ENCODE data around the gene PCDHGB3. TPM values are rescaled to one million over a fixed set of nuclear protein-coding genes. Genes with fewer than 3 reads are reported as not detected.
A peak's percentile ranks its signal among the peaks of the same experiment; 100 is the strongest.
"Not testable (repeated sequence)": the region's sequence is repeated elsewhere in the genome, so short reads cannot be mapped to it uniquely, and the experiment has no call there.

PCDHGB3 gene
- total RNA-seq, 1 donor from 2014 or later = 3.8 TPM

DNA sequence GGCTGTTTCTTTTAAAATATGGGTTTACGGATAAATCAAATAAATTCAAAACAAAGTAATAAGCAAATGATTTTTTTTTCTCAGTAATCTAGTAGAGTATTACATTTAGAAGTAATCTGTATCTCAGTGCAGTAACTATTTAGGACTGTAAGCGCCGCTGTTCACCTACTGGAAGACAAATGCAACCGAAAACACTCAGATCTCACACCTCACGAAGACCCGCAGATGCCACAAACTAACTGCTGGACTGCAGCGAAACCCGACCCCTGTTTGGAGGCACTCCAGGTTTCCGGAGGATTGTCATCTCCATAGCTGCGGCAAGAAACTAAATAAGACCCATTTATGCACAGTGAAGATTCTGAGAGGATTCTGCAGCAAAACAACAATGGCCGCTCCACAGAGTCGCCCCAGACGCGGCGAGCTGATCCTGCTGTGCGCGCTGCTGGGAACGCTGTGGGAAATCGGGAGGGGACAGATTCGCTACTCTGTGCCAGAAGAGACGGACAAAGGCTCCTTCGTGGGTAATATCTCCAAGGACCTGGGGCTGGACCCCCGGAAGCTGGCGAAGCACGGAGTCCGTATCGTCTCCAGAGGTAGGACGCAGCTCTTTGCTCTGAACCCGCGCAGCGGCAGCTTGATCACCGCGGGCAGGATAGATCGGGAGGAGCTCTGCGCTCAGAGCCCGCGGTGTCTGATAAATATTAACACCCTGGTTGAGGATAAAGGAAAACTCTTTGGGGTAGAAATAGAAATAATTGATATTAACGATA, 22.6 kb downstream of the PCDHGB3 start, which contains the start of gene PCDHGA8:
Gene PCDHGA8 (plus strand): TSS at position 205 of the 770 bp plus-strand sequence. CDS start 181 bp downstream, at position 386.
- no peak for DNase-seq (ENCODE audit: low read depth in 2 of 2)

DNA sequence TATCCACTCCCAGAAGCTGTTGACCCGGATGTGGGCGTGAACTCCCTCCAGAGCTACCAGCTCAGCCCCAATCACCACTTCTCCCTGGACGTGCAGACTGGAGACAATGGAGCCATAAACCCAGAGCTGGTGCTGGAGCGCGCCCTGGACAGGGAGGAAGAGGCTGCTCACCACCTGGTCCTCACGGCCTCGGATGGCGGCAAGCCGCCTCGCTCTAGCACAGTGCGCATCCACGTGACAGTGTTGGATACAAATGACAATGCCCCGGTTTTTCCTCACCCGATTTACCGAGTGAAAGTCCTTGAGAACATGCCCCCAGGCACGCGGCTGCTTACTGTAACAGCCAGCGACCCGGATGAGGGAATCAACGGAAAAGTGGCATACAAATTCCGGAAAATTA, 23.2 kb downstream of the PCDHGB3 start:
- DNase-seq (ENCODE audit: low read depth in 2 of 2) = no peak

- not testable (repeated sequence) for DNase-seq (ENCODE audit: low read depth in 2 of 2)
Observed at GRCh38 chr5:141394401-141395187, 24.6 kb downstream of the PCDHGB3 start.

DNA sequence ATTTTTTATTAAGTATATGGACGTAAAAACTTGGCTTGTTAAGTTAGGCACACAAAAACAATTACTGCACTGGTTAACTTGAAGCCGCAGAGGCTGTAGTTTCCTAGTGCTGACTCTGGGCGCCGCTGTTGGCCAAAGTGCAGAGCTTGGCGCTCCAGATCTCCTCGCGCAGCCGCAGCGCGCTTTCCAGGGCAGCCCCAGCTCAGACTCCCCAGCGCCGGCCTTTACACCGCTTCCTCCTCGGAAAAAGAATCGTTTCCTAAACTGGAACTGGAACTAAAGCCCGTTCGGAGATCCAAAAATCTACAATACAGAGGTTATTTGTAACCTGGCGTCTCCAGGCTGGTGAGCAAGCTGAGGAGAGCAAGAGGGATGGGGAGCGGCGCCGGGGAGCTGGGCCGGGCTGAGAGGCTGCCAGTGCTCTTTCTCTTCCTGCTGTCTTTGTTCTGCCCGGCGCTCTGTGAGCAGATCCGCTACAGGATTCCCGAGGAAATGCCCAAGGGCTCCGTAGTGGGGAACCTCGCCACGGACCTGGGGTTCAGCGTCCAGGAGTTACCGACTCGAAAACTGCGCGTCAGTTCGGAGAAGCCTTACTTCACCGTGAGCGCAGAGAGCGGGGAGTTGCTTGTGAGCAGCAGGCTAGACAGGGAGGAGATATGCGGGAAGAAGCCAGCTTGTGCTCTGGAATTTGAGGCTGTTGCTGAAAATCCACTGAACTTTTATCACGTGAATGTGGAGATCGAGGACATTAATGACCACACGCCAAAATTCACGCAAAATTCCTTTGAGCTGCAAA, 27.9 kb downstream of the PCDHGB3 start, which contains the start of gene PCDHGB5:
Gene PCDHGB5 (plus strand): TSS at position 192 of the 796 bp plus-strand sequence. CDS start 181 bp downstream, at position 373.
- peak; percentile 56 to 73 for DNase-seq (ENCODE audit: low read depth in 2 of 2)

- no peak for DNase-seq (ENCODE audit: low read depth in 2 of 2)
Observed at GRCh38 chr5:141398608-141399007, 28.6 kb downstream of the PCDHGB3 start.

DNA sequence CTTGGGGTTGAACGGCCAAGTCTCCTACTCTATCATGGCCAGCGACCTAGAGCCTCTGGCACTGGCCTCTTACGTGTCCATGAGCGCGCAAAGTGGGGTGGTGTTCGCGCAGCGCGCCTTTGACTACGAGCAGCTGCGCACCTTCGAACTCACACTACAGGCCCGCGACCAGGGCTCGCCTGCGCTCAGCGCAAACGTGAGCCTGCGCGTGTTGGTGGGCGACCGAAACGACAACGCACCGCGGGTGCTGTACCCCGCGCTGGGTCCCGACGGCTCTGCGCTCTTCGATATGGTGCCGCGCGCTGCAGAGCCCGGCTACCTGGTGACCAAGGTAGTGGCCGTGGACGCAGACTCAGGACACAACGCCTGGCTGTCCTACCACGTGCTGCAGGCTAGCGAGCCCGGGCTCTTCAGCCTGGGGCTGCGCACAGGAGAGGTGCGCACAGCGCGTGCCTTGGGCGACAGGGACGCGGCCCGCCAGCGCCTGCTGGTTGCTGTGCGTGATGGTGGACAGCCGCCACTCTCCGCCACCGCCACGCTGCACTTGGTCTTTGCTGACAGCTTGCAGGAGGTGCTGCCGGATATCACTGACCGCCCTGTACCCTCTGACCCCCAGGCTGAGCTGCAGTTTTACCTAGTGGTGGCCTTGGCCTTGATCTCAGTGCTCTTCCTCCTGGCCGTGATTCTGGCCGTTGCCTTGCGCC, 29.7 kb downstream of the PCDHGB3 start:
- DNase-seq (ENCODE audit: low read depth in 2 of 2) = no peak

GRCh38 chr5:141402553-141403243, 32.7 kb downstream of the PCDHGB3 start, which contains the start of gene PCDHGA9:
PCDHGA9 (plus strand) TSS chr5:141402778; CDS start chr5:141402953, 175 bp downstream.
- peak; percentile 35 to 45 for DNase-seq (ENCODE audit: low read depth in 2 of 2)

GRCh38 chr5:141403387-141403786, 33.3 kb downstream of the PCDHGB3 start:
- no peak for DNase-seq (ENCODE audit: low read depth in 2 of 2)

GRCh38 chr5:141407790-141408505, 37.9 kb downstream of the PCDHGB3 start, which contains the start of gene PCDHGB6:
PCDHGB6 (plus strand) TSS chr5:141408021; CDS start chr5:141408203, 182 bp downstream.
- peak; percentile 50 to 67 for DNase-seq (ENCODE audit: low read depth in 2 of 2)

GRCh38 chr5:141409598-141410306, 39.7 kb downstream of the PCDHGB3 start:
- DNase-seq (ENCODE audit: low read depth in 2 of 2) = no peak

DNA sequence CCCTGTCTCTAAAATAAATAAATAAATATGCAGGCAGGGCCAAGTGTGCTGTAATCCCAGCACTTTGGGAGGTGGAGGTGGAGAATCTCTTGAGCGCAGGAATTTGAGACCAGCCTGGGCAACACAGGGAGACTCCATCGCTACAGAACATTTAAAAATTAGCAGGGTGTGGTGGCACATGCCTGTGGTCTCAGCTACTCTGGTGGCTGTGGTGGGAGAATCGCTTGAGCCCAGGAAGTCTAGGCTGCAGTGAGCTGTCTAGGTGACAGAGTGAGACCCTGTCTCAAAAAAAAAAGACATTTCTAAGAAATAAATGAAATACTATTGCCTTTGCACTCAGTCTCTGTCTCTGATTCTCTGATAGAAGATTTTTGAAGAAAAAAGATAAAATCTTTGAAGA, 41.5 kb downstream of the PCDHGB3 start:
- DNase-seq (ENCODE audit: low read depth in 2 of 2) = no peak

- DNase-seq (ENCODE audit: low read depth in 2 of 2) = peak; percentile 78 to 79
Observed at GRCh38 chr5:141412854-141413539, 43.0 kb downstream of the PCDHGB3 start, which contains the start of gene PCDHGA10. PCDHGA10 (plus strand) TSS chr5:141412987; CDS start chr5:141413176, 189 bp downstream.

DNA sequence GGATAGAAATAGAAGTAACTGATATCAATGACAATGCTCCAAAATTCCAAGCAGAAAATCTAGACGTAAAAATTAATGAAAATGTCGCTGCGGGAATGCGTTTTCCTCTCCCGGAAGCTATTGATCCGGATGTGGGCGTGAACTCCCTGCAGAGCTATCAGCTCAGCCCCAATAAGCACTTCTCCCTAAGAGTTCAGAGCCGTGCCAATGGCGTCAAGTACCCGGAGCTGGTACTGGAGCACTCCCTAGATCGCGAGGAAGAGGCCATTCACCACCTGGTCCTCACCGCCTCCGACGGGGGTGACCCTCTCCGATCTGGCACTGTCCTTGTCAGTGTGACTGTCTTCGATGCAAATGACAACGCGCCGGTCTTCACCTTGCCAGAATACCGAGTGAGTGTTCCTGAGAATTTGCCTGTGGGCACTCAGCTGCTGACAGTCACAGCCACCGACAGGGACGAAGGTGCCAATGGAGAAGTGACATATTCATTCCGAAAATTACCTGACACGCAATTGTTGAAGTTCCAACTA, 43.6 kb downstream of the PCDHGB3 start:
- DNase-seq (ENCODE audit: low read depth in 2 of 2) = no peak

DNA sequence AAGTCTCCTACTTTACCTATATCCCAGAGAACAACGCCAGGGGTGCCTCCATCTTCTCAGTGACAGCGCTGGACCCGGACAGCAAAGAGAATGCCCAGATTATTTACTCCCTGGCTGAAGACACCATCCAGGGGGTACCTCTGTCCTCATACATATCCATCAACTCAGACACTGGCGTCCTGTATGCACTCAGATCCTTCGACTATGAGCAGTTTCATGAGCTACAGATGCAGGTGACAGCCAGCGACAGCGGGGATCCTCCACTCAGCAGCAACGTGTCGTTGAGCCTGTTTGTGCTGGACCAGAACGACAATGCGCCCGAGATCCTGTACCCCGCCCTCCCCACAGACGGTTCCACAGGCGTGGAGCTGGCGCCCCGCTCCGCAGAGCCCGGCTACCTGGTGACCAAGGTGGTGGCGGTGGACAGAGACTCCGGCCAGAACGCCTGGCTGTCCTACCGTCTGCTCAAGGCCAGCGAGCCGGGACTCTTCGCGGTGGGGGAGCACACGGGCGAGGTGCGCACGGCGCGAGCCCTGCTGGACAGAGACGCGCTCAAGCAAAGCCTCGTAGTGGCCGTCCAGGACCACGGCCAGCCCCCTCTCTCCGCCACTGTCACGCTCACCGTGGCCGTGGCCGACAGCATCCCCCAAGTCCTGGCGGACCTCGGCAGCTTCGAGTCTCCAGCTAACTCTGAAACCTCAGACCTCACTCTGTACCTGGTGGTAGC, 44.7 kb downstream of the PCDHGB3 start:
- not testable (repeated sequence) for DNase-seq (ENCODE audit: low read depth in 2 of 2)

- DNase-seq (ENCODE audit: low read depth in 2 of 2) = not testable (repeated sequence)
Observed at GRCh38 chr5:141415275-141415618, 45.2 kb downstream of the PCDHGB3 start.

GRCh38 chr5:141417494-141418172, 47.6 kb downstream of the PCDHGB3 start, which contains the start of gene PCDHGB7:
PCDHGB7 (plus strand) TSS chr5:141417677; CDS start chr5:141417860, 183 bp downstream.
- DNase-seq (ENCODE audit: low read depth in 2 of 2) = peak; percentile 85 to 89
